ENCODE data around the gene DGKD. TPM values are rescaled to one million over a fixed set of nuclear protein-coding genes. Genes with fewer than 3 reads are reported as not detected.

Gene DGKD
- total and polyA plus RNA-seq, 9 of the 15 experiments (the other 6 are each of a cell fraction or from before 2014, with no cell fraction given), result 0.52 to 29.5 (median 10.6) TPM

- ChIA-PET POLR2A (no interaction called here), CTCF (ENCODE audit: low intra/inter-chr PET ratio) (no interaction called here)
- 25% methylated on average over 2 of the region's 2 CpGs for WGBS (ENCODE audit: insufficient coverage, low coverage, missing lambda C conversion rate)
- Histone ChIP-seq H3K4me1 (replicated peaks in 1 of 2; ENCODE audit: control insufficient read depth in 2 of 2, insufficient read depth in 2 of 2, low read length in 2 of 2) (no peaks in the 10 kb centered on the region), H3K27me3 (ENCODE audit: control insufficient read depth in 2 of 2, insufficient read depth in 2 of 2, low read length in 2 of 2) (no peaks in the 10 kb centered on the region), H3K9ac (ENCODE audit: insufficient read depth in 1 of 2, low read depth in 2 of 2, low read length in 2 of 2) (no peak overlapping the region), H2AFZ (ENCODE audit: low read depth, low read length) (no peak overlapping the region), H4K20me1 (replicated peaks; ENCODE audit: control insufficient read depth, insufficient read depth, low read length) (no peaks in the 10 kb centered on the region), H3K9me1 (ENCODE audit: control insufficient read depth, insufficient read depth, low read length) (no peaks in the 10 kb centered on the region), H3K36me3 (ENCODE audit: control insufficient read depth, insufficient read depth, low read length) (no peaks in the 10 kb centered on the region), H3K27ac (ENCODE audit: extremely low read depth, low read depth, low read length) (no peak overlapping the region), H3K9me3 (replicated peaks; ENCODE audit: control insufficient read depth, insufficient read depth, low read depth, low read length) (no peaks in the 10 kb centered on the region), H3K4me3 (no peak overlapping the region), H3K4me2 (ENCODE audit: insufficient read depth, low read length) (no peak overlapping the region), H3K79me2 (ENCODE audit: control insufficient read depth, insufficient read depth, low read length) (no peaks in the 10 kb centered on the region)
- no peak for FAIRE-seq
- no TSS peak for BruUV-seq (replicated peaks)
- DNase-seq (ENCODE audit: extremely low read depth in 1 of 4, low spot score in 3 of 4), result no peak
- in situ Hi-C loops (cut with MboI), result no loop called here
- ATAC-seq, result no peak
- intact Hi-C loops (cut with micrococcal nuclease), result no loop called here
- TF ChIP-seq ATF2 (CRISPR knock-in tag; IDR thresholded peaks at IDR 0.05) (no peak), SRF (CRISPR knock-in tag; IDR thresholded peaks at IDR 0.05) (no peak), GTF2F1 (IDR thresholded peaks at IDR 0.05; ENCODE audit: low read depth, low read length) (no peak), GATAD2A (IDR thresholded peaks at IDR 0.05) (no peak), KAT8 (IDR thresholded peaks at IDR 0.05; ENCODE audit: low read depth) (no peak), UBTF (IDR thresholded peaks at IDR 0.05; ENCODE audit: borderline replicate concordance in 1 of 2, low read depth in 2 of 2, low read length in 2 of 2) (no peak), ZNF57 (CRISPR knock-in tag; IDR thresholded peaks at IDR 0.05) (no peak), FUS (optimal IDR thresholded peaks at IDR 0.05; ENCODE audit: low read depth, low read length) (no peak), NONO (IDR thresholded peaks at IDR 0.05; ENCODE audit: low read depth in 2 of 2, low read length in 1 of 2) (no peak), SP1 (CRISPR knock-in tag; IDR thresholded peaks at IDR 0.05) (no peak), CBFB (CRISPR knock-in tag; IDR thresholded peaks at IDR 0.05) (no peak), HNRNPLL (IDR thresholded peaks at IDR 0.05; ENCODE audit: low read depth, low read length, poor library complexity, severe bottlenecking) (no peak), XRCC5 (IDR thresholded peaks at IDR 0.05; ENCODE audit: low read depth, low read length) (no peak), STAT5A (IDR thresholded peaks at IDR 0.05; ENCODE audit: borderline replicate concordance, low read length) (no peak), SNIP1 (IDR thresholded peaks at IDR 0.05; ENCODE audit: low read depth) (no peak)
- TF ChIP-seq, protein P1, sequence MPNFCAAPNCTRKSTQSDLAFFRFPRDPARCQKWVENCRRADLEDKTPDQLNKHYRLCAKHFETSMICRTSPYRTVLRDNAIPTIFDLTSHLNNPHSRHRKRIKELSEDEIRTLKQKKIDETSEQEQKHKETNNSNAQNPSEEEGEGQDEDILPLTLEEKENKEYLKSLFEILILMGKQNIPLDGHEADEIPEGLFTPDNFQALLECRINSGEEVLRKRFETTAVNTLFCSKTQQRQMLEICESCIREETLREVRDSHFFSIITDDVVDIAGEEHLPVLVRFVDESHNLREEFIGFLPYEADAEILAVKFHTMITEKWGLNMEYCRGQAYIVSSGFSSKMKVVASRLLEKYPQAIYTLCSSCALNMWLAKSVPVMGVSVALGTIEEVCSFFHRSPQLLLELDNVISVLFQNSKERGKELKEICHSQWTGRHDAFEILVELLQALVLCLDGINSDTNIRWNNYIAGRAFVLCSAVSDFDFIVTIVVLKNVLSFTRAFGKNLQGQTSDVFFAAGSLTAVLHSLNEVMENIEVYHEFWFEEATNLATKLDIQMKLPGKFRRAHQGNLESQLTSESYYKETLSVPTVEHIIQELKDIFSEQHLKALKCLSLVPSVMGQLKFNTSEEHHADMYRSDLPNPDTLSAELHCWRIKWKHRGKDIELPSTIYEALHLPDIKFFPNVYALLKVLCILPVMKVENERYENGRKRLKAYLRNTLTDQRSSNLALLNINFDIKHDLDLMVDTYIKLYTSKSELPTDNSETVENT (CRISPR knock-in tag; IDR thresholded peaks at IDR 0.05), result no peak
- TF ChIP-seq, protein P2, sequence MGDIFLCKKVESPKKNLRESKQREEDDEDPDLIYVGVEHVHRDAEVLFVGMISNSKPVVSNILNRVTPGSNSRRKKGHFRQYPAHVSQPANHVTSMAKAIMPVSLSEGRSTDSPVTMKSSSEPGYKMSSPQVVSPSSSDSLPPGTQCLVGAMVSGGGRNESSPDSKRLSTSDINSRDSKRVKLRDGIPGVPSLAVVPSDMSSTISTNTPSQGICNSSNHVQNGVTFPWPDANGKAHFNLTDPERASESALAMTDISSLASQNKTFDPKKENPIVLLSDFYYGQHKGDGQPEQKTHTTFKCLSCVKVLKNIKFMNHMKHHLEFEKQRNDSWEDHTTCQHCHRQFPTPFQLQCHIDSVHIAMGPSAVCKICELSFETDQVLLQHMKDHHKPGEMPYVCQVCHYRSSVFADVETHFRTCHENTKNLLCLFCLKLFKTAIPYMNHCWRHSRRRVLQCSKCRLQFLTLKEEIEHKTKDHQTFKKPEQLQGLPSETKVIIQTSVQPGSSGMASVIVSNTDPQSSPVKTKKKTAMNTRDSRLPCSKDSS (IDR thresholded peaks at IDR 0.05; ENCODE audit: low read depth, partially characterized antibody), result no peak
Measured at GRCh38 chr2:233499928-233500327, 145.6 kb downstream of the DGKD start.
